Heart left ventricle (tissue), 13 donors: ENCODE data around the gene IFI16.

Experiments used
- POLR2A ChIP-seq, 2 donors: fragments of 450-650 bp; IDR thresholded peaks; one replicate each; pipeline ENCODE4 v1.6.1; 2017; ENCODE audit warnings: antibody characterized with exemption in 2 of 2, mild to moderate bottlenecking in 2 of 2, moderate library complexity in 2 of 2
- TF ChIP-seq, protein P1 (sequence below), 12 donors: fragments of 200-600 bp; sonication (generic) in 4 of 12; IDR thresholded peaks; one replicate each; pipeline versions ENCODE4 v1.5.0 to v1.8.0; 2018 to 2022; ENCODE audit warnings: antibody characterized with exemption in 12 of 12, mild to moderate bottlenecking in 5 of 12
- donor health status: ischemic (EF 13 %, LVEDD 7.1; RV severe dilation, severe dysfunction).
- donor health status: DM: no; HTN: yes; CAD: no.
- donor health status: DM: no; HTN: no; CAD: no.
- donor health status: ischemic (EF 25% LVEDD 6.9; RV normal size, moderate dysfunction).
- donor health status: ischemic (EF 25% LVEDD 5.7; RV mildly dilated, moderate dysfunction).
- donor health status: ischemic (EF 35%, LVEDD 5.7; RV mildly dilated, moderate dysfunction).
- donor health status: nonischemic (EF 11% LVEDD 7.7; RV severe dilation, severe dysfunction).
- donor health status: DM: yes; HTN: yes; CAD: no.
- donor health status: PGD.
- donor health status: ischemic (EF 29% LVEDD 5.4; RV normal size, mild dysfunction).
- donor health status: nonischemic (EF 23%, LVEDD 6.1; RV moderate dilation, normal function).

DNA sequence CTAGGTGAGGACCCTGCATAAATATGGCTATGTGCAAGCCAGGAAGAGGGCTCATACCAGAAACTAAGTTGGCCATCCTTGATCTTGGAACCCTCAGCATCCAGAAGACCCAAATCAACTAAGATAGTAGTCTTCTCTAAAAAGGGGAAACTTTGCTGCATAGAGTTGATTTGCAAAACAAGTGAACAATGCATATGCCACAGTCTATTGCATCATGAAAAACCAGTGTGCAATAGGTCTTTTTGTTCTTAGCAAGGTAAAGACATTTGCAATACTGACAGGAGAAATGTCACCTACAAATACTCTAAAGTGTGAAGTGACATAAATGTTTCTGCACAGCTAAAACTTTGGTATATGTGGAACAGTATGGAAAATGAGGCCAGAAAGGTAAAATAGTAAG lies 2.0 kb upstream of the IFI16 start:
- TF ChIP-seq, protein P1, sequence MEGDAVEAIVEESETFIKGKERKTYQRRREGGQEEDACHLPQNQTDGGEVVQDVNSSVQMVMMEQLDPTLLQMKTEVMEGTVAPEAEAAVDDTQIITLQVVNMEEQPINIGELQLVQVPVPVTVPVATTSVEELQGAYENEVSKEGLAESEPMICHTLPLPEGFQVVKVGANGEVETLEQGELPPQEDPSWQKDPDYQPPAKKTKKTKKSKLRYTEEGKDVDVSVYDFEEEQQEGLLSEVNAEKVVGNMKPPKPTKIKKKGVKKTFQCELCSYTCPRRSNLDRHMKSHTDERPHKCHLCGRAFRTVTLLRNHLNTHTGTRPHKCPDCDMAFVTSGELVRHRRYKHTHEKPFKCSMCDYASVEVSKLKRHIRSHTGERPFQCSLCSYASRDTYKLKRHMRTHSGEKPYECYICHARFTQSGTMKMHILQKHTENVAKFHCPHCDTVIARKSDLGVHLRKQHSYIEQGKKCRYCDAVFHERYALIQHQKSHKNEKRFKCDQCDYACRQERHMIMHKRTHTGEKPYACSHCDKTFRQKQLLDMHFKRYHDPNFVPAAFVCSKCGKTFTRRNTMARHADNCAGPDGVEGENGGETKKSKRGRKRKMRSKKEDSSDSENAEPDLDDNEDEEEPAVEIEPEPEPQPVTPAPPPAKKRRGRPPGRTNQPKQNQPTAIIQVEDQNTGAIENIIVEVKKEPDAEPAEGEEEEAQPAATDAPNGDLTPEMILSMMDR (IDR thresholded peaks at IDR 0.05), result no peak
- TF ChIP-seq POLR2A (IDR thresholded peaks at IDR 0.05), result no peak
